Bone marrow (tissue), 2 donors: ENCODE measurements around the gene SLC12A6.
"Not testable (repeated sequence)": the region's sequence is repeated elsewhere in the genome, so short reads cannot be mapped to it uniquely, and the experiment has no call there.

ENCODE experiments used
- DNase-seq, 2 donors: peaks; one replicate each; lab custom pipeline; 2025; lab: John Stamatoyannopoulos, UW

The SLC12A6 gene

GRCh38 chr15:34193272-34193671 is 144.3 kb downstream of the SLC12A6 start:
- not testable (repeated sequence) for DNase-seq

- DNase-seq = no peak
Observed at GRCh38 chr15:34188711-34189110, 148.9 kb downstream of the SLC12A6 start.

GRCh38 chr15:34185666-34186065 is 151.9 kb downstream of the SLC12A6 start:
- DNase-seq = no peak

- DNase-seq = no peak
Observed at GRCh38 chr15:34182942-34183341, 154.6 kb downstream of the SLC12A6 start.
